ENCODE measurements around the gene COMTD1.

Gene COMTD1

DNA sequence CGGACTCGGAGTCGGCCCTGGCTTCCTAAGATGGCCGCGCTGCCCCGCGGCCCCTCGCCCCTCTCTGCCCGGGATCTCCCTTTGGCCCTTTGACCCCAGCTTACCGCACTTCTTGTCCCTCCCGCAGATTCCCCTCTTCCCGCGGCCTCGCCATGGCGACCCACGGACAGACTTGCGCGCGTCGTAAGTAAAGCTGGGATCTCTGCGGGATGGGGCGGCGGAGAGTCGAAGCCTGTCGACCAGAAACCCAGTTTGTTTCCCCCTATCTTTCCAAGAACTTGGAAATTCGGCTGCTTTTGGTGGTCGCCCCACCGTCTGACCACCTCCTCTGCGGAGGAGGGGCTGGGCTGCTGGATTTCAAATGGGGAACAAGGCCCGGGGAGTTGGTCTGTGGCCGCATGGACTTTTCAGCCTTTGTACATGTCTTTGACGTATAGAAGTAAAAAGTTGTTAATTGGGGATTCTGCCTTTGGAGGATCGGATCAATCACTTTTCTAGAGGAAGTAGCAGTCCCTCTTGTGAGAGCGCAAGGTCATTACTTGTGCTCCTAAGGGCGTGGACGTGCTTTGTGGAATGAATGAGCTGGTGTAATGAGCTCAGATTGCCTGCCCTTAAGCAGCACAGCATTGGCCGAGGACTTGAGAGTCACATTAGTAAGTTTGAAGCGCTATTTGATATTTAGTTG, 24.6 kb downstream of the COMTD1 start:
- peak overlapping the region; percentile 99 for H3K9ac ChIP-seq (ENCODE audit: low read length)
- H3K27ac ChIP-seq (ENCODE audit: low read depth, low read length) = peak overlapping the region; percentile 96
- H4K91ac ChIP-seq (ENCODE audit: low read depth, low read length) = peak overlapping the region; percentile 97
- H2BK120ac ChIP-seq (ENCODE audit: insufficient read depth, low read length, poor library complexity) = peak overlapping the region; percentile 86
- no peak overlapping the region for H3K23ac ChIP-seq (ENCODE audit: low read length)
- peak overlapping the region; percentile 63 for H3K4me2 ChIP-seq (ENCODE audit: low read length)
- peaks cover 15% of the 10 kb centered on the region for H3K79me1 ChIP-seq (ENCODE audit: low read length)
- peak overlapping the region; percentile 58 for H2AK5ac ChIP-seq (ENCODE audit: low read length)
- H3K9me3 ChIP-seq (ENCODE audit: insufficient read depth, low read depth, low read length) = no peaks in the 10 kb centered on the region
- peak overlapping the region; percentile 82 for H2AFZ ChIP-seq (ENCODE audit: insufficient read depth, low read length, poor library complexity)
- peak overlapping the region; percentile 99 for H2BK5ac ChIP-seq (ENCODE audit: low read depth, low read length, poor library complexity)
- DNase-seq = peak; percentile 38 to 60
- peak overlapping the region; percentile 97 for H3K4me3 ChIP-seq (ENCODE audit: low read depth, low read length)
- WGBS (ENCODE audit: extremely low coverage, insufficient coverage, insufficient read length) = no CpG with 5 or more reads among the region's 38 CpGs
- H4K12ac ChIP-seq (ENCODE audit: low read depth, low read length) = peak overlapping the region; percentile 87
- H2BK12ac ChIP-seq (ENCODE audit: low read length) = no peak overlapping the region
- H3K18ac ChIP-seq (ENCODE audit: low read length) = peak overlapping the region; percentile 90
- peak overlapping the region; percentile 97 for H3K14ac ChIP-seq (ENCODE audit: low read length)
- H3K79me2 ChIP-seq (ENCODE audit: control insufficient read depth, insufficient read depth, low read length, poor library complexity) = peaks cover 18% of the 10 kb centered on the region
- peaks cover 5 to 11% of the 10 kb centered on the region in 2 experiments for H3K4me1 ChIP-seq (ENCODE audit: control insufficient read depth in 1 of 2, insufficient read depth in 2 of 2, low read length in 2 of 2)
- H3K4ac ChIP-seq (ENCODE audit: low read depth, low read length) = peak overlapping the region; percentile 89
- no peaks in the 10 kb centered on the region for H3K27me3 ChIP-seq (ENCODE audit: insufficient read depth, low read length)
- H4K8ac ChIP-seq (ENCODE audit: low read depth, low read length) = peak overlapping the region; percentile 95
- H3K36me3 ChIP-seq (ENCODE audit: control insufficient read depth in 1 of 2, insufficient read depth in 2 of 2, low read length in 2 of 2) = peaks cover 21 to 22% of the 10 kb centered on the region in 2 experiments

DNA sequence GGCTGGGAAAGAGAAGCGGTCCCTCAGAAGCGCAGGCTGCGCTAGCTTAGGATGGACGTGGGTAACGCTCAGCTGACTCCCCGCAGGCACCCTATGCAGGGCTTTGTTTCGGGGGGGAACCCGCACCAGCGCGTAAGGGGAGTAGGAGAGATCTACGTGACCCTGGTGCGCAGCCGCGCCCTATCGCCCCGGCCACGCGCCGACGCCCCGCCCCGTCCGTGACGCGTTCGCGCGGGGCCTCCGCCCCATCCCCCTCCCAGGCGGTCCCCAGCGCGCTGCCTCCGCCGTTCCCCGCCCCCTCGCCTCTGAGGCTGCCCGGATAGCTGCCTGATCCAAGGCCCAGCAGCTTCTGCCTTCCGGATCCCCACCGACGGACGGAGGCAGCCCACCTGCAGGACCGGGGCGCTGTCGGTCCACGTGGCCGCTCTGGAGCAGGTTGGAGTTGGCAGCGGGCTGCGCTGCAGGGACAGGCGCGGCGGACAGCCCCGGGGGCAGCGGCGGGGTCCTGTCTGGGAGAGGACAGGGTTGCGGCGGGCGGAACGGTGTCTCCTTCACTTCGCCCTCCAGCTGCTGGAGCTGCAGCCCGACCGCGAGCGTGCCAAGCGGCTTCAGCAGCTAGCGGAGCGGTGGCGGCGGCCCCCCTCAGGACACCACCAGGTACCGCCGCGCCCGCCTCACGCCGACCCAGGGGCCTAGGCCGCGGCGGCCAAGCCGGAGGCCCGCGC, 25.3 kb downstream of the COMTD1 start, which contains the start of gene VDAC2:
Gene VDAC2, plus strand, starts transcription at position 515 of the 725 bp plus-strand sequence. CDS start 363 bp downstream, outside the sequence.
- Histone ChIP-seq H2AFZ (ENCODE audit: insufficient read depth, low read length, poor library complexity) (peak within 1 kb of the TSS; percentile 94), H4K91ac (ENCODE audit: low read depth, low read length) (peak within 1 kb of the TSS; percentile 97), H3K9me3 (ENCODE audit: insufficient read depth, low read depth, low read length) (no peaks in the 10 kb centered on the region), H2BK120ac (ENCODE audit: insufficient read depth, low read length, poor library complexity) (peak within 1 kb of the TSS; percentile 94), H3K9ac (ENCODE audit: low read length) (peak within 1 kb of the TSS; percentile 99), H3K27ac (ENCODE audit: low read depth, low read length) (peak within 1 kb of the TSS; percentile 96), H3K36me3 (ENCODE audit: control insufficient read depth in 1 of 2, insufficient read depth in 2 of 2, low read length in 2 of 2) (peaks cover 16 to 18% of the 10 kb centered on the region in 2 experiments), H2BK5ac (ENCODE audit: low read depth, low read length, poor library complexity) (peak within 1 kb of the TSS; percentile 99), H3K14ac (ENCODE audit: low read length) (peak within 1 kb of the TSS; percentile 97), H3K79me2 (ENCODE audit: control insufficient read depth, insufficient read depth, low read length, poor library complexity) (peaks cover 18% of the 10 kb centered on the region), H3K4me2 (ENCODE audit: low read length) (peak within 1 kb of the TSS; percentile 83), H3K79me1 (ENCODE audit: low read length) (peaks cover 15% of the 10 kb centered on the region), H2BK12ac (ENCODE audit: low read length) (peak within 1 kb of the TSS; percentile 46), H3K18ac (ENCODE audit: low read length) (peak within 1 kb of the TSS; percentile 97), H3K23ac (ENCODE audit: low read length) (no peak within 1 kb of the TSS), H3K4ac (ENCODE audit: low read depth, low read length) (peak within 1 kb of the TSS; percentile 96), H4K8ac (ENCODE audit: low read depth, low read length) (peak within 1 kb of the TSS; percentile 99), H3K4me1 (ENCODE audit: control insufficient read depth in 1 of 2, insufficient read depth in 2 of 2, low read length in 2 of 2) (peaks cover 5 to 11% of the 10 kb centered on the region in 2 experiments), H2AK5ac (ENCODE audit: low read length) (peak within 1 kb of the TSS; percentile 95), H4K12ac (ENCODE audit: low read depth, low read length) (peak within 1 kb of the TSS; percentile 87), H3K4me3 (ENCODE audit: low read depth, low read length) (peak within 1 kb of the TSS; percentile 97), H3K27me3 (ENCODE audit: insufficient read depth, low read length) (no peaks in the 10 kb centered on the region)
- WGBS (ENCODE audit: extremely low coverage, insufficient coverage, insufficient read length) = no CpG with 5 or more reads among the region's 80 CpGs
- peak; percentile 79 to 90 for DNase-seq

DNA sequence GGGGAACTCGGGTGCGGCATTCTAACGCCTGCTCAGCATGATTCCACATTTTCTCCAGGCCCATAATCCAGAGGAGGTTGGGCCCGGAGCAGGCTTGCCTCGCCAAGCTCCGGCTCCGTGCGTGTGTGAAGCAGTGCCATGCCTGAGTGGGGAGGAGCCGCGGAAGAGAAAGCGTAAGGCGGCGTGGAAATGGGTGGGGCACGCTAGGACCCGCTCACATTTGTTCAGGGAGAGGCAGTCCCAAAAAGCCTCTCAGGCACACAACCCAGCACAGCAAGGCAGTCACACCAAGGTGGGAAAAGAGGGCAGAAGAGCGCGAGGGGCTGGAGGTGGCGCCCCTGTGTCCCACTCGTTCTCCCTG, 25.9 kb downstream of the COMTD1 start:
- Histone ChIP-seq H3K9ac (ENCODE audit: low read length) (peak overlapping the region; percentile 92), H4K12ac (ENCODE audit: low read depth, low read length) (peak overlapping the region; percentile 63), H3K27me3 (ENCODE audit: insufficient read depth, low read length) (no peaks in the 10 kb centered on the region), H3K23ac (ENCODE audit: low read length) (no peak overlapping the region), H3K4me3 (ENCODE audit: low read depth, low read length) (peak overlapping the region; percentile 97), H3K4me2 (ENCODE audit: low read length) (peak overlapping the region; percentile 83), H3K79me2 (ENCODE audit: control insufficient read depth, insufficient read depth, low read length, poor library complexity) (peaks cover 18% of the 10 kb centered on the region), H2BK120ac (ENCODE audit: insufficient read depth, low read length, poor library complexity) (peak overlapping the region; percentile 88), H3K9me3 (ENCODE audit: insufficient read depth, low read depth, low read length) (no peaks in the 10 kb centered on the region), H4K91ac (ENCODE audit: low read depth, low read length) (peak overlapping the region; percentile 94), H2AFZ (ENCODE audit: insufficient read depth, low read length, poor library complexity) (peak overlapping the region; percentile 39), H2BK5ac (ENCODE audit: low read depth, low read length, poor library complexity) (peak overlapping the region; percentile 88), H3K14ac (ENCODE audit: low read length) (peak overlapping the region; percentile 71), H3K79me1 (ENCODE audit: low read length) (peaks cover 15% of the 10 kb centered on the region), H2BK12ac (ENCODE audit: low read length) (peak overlapping the region; percentile 46), H3K18ac (ENCODE audit: low read length) (peak overlapping the region; percentile 60), H3K27ac (ENCODE audit: low read depth, low read length) (peak overlapping the region; percentile 68), H3K4me1 (ENCODE audit: control insufficient read depth in 1 of 2, insufficient read depth in 2 of 2, low read length in 2 of 2) (peaks cover 5 to 11% of the 10 kb centered on the region in 2 experiments), H3K36me3 (ENCODE audit: control insufficient read depth in 1 of 2, insufficient read depth in 2 of 2, low read length in 2 of 2) (peaks cover 14% of the 10 kb centered on the region in 2 experiments), H2AK5ac (ENCODE audit: low read length) (peak overlapping the region; percentile 95), H3K4ac (ENCODE audit: low read depth, low read length) (peak overlapping the region; percentile 96), H4K8ac (ENCODE audit: low read depth, low read length) (peak overlapping the region; percentile 99)
- no CpG with 5 or more reads among the region's 19 CpGs for WGBS (ENCODE audit: extremely low coverage, insufficient coverage, insufficient read length)
- DNase-seq = peak; percentile 46 to 62

DNA sequence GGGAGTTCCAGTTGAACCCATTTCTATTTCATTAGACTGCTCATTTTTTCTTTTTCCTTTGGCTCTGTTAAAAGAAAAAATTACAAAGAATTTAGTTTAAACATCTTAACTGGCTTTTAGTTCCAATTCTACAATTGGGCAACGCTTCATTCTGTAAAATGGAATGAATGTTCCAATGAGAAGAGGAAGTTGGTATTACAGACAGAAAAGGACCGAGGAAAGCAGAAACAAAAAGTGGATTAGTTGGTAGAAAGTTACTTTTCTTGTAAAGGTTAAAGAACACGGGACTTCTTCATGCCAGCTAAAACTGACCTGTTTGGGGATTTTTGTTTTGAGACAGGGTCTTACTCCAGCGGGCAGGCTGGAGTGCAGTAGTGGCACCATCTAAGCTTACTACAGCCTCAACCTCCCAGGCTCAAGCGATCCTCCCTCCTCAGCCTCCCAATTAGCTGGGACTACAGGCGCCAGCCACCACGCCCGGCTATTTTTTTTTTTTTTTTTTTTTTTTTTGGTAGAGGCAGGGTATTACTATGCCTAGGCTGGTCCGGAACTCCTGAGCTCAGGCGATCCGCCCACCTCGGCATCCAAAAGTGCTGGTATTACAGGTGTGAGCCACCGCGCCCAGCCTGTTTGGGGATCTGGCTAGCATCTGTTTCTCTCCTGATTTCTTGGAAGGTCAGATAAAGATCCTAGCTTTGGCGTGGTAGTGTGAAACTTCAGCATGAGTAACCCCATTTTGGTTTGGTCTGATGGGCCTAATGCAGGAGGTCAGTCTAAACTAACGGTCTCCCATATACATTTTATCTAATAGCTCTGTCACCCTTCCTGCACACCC, 26.5 kb downstream of the COMTD1 start:
- peak overlapping the region; percentile 44 for H2BK12ac ChIP-seq (ENCODE audit: low read length)
- no peak overlapping the region for H3K4me3 ChIP-seq (ENCODE audit: low read depth, low read length)
- peak overlapping the region; percentile 60 for H3K18ac ChIP-seq (ENCODE audit: low read length)
- peaks cover 5 to 11% of the 10 kb centered on the region in 2 experiments for H3K4me1 ChIP-seq (ENCODE audit: control insufficient read depth in 1 of 2, insufficient read depth in 2 of 2, low read length in 2 of 2)
- H2AFZ ChIP-seq (ENCODE audit: insufficient read depth, low read length, poor library complexity) = peak overlapping the region; percentile 39
- no peaks in the 10 kb centered on the region for H3K9me3 ChIP-seq (ENCODE audit: insufficient read depth, low read depth, low read length)
- peak overlapping the region; percentile 99 for H4K8ac ChIP-seq (ENCODE audit: low read depth, low read length)
- peak overlapping the region; percentile 71 for H3K14ac ChIP-seq (ENCODE audit: low read length)
- H3K27me3 ChIP-seq (ENCODE audit: insufficient read depth, low read length) = no peaks in the 10 kb centered on the region
- H3K36me3 ChIP-seq (ENCODE audit: control insufficient read depth in 1 of 2, insufficient read depth in 2 of 2, low read length in 2 of 2) = peaks cover 8 to 9% of the 10 kb centered on the region in 2 experiments
- peak overlapping the region; percentile 68 for H3K27ac ChIP-seq (ENCODE audit: low read depth, low read length)
- H2BK120ac ChIP-seq (ENCODE audit: insufficient read depth, low read length, poor library complexity) = peak overlapping the region; percentile 88
- H2AK5ac ChIP-seq (ENCODE audit: low read length) = peak overlapping the region; percentile 95
- H3K4ac ChIP-seq (ENCODE audit: low read depth, low read length) = peak overlapping the region; percentile 96
- no peak overlapping the region for H2BK5ac ChIP-seq (ENCODE audit: low read depth, low read length, poor library complexity)
- H3K79me2 ChIP-seq (ENCODE audit: control insufficient read depth, insufficient read depth, low read length, poor library complexity) = peaks cover 18% of the 10 kb centered on the region
- WGBS (ENCODE audit: extremely low coverage, insufficient coverage, insufficient read length) = no CpG with 5 or more reads among the region's 16 CpGs
- DNase-seq = peak; percentile 91
- peak overlapping the region; percentile 83 for H3K4me2 ChIP-seq (ENCODE audit: low read length)
- peak overlapping the region; percentile 63 for H4K12ac ChIP-seq (ENCODE audit: low read depth, low read length)
- H3K23ac ChIP-seq (ENCODE audit: low read length) = no peak overlapping the region
- H3K9ac ChIP-seq (ENCODE audit: low read length) = no peak overlapping the region
- H3K79me1 ChIP-seq (ENCODE audit: low read length) = peaks cover 15% of the 10 kb centered on the region
- peak overlapping the region; percentile 94 for H4K91ac ChIP-seq (ENCODE audit: low read depth, low read length)
